Measurements from ENCODE around the gene ABCA12. TPM values are rescaled to one million over a fixed set of nuclear protein-coding genes. Genes with fewer than 3 reads are reported as not detected.

ABCA12 gene
- total RNA-seq, 1 experiment from 2014 or later: not detected

- DNase-seq (ENCODE audit: extremely low read depth, low read depth): no peak
These were observed 82.5 kb downstream of the ABCA12 start for GRCh38 chr2:215055891-215056290.

DNA sequence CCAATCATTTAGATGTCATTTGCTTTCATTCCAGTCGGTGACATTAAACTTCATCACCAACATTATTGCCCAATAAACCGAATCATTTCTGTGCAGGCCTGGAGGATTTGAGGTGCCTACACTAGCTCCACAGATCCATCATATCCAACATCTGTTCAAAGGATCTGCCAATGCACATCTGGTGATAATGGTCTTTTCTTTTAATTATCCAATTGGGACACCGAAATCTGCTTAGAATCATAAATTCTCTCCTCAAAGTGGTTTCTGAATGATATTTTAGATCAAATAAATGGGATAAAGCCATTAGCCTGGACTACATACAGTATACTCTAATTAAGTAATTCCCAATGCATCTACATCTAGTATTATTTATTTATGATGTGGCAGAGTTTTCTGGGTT, 85.6 kb downstream of the ABCA12 start:
- DNase-seq (ENCODE audit: extremely low read depth, low read depth): no peak

- DNase-seq (ENCODE audit: extremely low read depth, low read depth): no peak
These were observed 86.0 kb downstream of the ABCA12 start for GRCh38 chr2:215052404-215052803.

GRCh38 chr2:215049341-215049740, 89.1 kb downstream of the ABCA12 start:
- no peak for DNase-seq (ENCODE audit: extremely low read depth, low read depth)

- DNase-seq (ENCODE audit: extremely low read depth, low read depth): no peak
These were observed 100.0 kb downstream of the ABCA12 start for GRCh38 chr2:215038421-215038820.

GRCh38 chr2:215036314-215036713, 102.1 kb downstream of the ABCA12 start:
- DNase-seq (ENCODE audit: extremely low read depth, low read depth): no peak

GRCh38 chr2:215034154-215034553, 104.3 kb downstream of the ABCA12 start:
- DNase-seq (ENCODE audit: extremely low read depth, low read depth): no peak

GRCh38 chr2:215032153-215032552, 106.3 kb downstream of the ABCA12 start:
- no peak for DNase-seq (ENCODE audit: extremely low read depth, low read depth)

GRCh38 chr2:215031321-215031720, 107.1 kb downstream of the ABCA12 start:
- no peak for DNase-seq (ENCODE audit: extremely low read depth, low read depth)

DNA sequence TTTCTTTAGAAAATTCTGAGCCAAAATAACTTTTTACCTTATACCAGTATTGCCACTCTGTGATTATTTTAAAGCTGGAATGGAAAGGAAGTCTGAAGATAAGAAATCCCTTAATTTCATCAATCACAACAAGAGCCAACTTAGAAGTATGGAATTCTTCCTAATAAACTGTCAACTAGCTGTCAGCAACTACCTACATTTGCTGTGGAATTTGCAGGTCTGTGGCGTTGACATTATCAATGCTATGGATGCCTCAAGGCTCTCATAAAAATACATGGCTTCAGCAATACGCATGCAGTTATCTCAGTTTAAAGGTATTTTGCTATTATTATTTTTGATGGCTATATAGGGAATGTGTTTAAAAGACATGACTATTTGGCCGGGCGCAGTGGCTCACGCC, 108.5 kb downstream of the ABCA12 start:
- no peak for DNase-seq (ENCODE audit: extremely low read depth, low read depth)

- DNase-seq (ENCODE audit: extremely low read depth, low read depth): no peak
These were observed 110.2 kb downstream of the ABCA12 start for GRCh38 chr2:215028231-215028630.

DNA sequence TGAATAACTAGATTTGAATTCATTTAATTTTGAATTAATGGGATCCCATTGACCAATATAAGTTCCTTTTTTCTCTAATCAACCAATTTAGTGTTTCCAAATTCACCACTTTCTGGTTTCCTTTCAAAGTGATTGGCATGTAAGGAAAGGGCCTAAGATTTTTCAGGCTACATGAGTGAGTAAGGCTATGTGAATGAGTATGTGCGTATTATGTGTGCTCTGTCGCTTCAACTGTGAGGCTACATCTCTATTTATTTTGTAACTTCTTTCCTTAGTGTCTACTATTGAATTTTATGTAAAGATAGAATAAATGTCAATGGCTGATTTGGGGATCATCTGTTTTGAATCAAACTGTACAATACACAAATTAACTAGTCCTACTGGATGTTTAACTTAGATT, 110.6 kb downstream of the ABCA12 start:
- DNase-seq (ENCODE audit: extremely low read depth, low read depth): no peak

DNA sequence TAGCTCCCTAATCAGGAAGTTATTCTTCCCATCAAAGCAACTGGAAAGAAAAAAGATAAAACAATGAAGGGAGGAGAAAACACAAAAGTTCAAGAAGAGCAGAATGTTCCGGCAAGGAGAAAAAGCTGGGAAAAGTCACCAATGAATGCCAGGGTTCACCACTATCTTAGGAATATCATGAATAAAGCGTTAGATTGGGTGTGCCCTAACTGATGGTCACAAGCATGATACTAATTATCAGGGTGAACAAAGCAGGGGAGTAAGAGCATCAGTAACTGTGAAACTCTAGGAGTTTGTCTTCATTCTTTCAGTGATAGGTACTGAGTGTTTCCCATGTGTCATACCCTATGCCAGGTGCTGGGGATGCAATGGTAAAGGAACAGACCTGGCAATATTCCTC, 115.5 kb downstream of the ABCA12 start:
- no peak for DNase-seq (ENCODE audit: extremely low read depth, low read depth)

DNA sequence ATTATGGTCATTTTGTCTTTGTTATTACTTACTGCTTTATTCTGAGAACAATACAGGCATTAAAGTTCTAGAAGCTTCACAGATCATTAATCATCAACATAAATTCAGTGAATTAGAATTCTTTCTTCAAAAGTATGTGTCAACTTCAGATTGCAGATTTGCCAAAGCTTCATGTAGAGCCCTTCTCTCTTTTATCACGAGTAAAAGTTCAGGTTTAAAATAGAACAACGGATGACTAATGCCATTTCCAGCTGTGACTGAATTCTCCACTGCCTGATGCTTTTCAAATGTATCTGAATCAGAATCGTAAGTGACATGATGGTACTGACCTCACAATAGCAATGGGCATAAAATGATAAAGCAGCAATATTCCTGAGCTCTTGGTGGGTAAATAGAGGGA, 116.0 kb downstream of the ABCA12 start:
- no peak for DNase-seq (ENCODE audit: extremely low read depth, low read depth)

GRCh38 chr2:215020283-215020682, 118.1 kb downstream of the ABCA12 start:
- no peak for DNase-seq (ENCODE audit: extremely low read depth, low read depth)

- DNase-seq (ENCODE audit: extremely low read depth, low read depth): no peak
These were observed 118.8 kb downstream of the ABCA12 start for GRCh38 chr2:215019521-215020145.

DNA sequence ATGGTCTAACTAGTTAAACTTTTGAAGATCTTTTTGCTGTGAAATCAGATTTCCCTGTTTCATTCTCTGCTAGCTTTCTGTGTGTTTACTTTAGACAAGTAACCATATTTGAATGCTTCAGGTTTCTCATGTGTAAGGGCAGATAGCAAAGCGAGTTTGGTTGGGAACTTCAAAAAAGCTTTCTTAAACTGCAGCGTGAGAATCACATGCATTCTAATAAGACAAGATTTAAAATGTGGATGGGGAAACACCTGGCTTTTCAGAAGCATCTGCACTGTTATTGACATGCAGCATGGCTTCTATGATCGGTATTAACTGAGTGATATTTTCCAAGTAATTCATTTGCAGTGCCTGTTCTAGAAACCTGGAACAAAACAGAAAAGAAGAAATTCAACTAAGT, 119.3 kb downstream of the ABCA12 start:
- DNase-seq (ENCODE audit: extremely low read depth, low read depth): no peak

DNA sequence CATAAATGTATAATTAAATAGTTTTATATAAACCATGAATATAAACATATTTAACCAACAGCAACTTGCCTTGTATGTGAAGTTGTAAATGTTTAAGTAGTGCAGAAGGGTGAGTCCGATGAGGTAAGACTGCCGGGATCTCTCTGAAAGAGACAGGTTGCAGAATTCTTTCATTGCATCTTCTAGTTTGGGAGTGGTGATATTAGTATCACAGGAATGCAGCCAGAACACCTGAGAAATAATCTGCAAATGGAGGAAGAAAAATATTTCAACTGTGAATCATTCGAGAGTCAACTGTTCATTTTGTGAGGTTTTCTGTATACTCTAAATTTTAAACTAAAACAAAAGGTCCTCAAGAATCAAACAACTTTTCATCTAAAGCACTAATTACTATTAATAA, 123.0 kb downstream of the ABCA12 start:
- DNase-seq (ENCODE audit: extremely low read depth, low read depth): no peak

- DNase-seq (ENCODE audit: extremely low read depth, low read depth): no peak
These were observed 128.0 kb downstream of the ABCA12 start for GRCh38 chr2:215010390-215010789.

- DNase-seq (ENCODE audit: extremely low read depth, low read depth): no peak
These were observed 135.4 kb downstream of the ABCA12 start for GRCh38 chr2:215003001-215003400.

- peak; percentile 43 for DNase-seq (ENCODE audit: extremely low read depth, low read depth)
These were observed 135.9 kb downstream of the ABCA12 start for GRCh38 chr2:215002500-215002899.

DNA sequence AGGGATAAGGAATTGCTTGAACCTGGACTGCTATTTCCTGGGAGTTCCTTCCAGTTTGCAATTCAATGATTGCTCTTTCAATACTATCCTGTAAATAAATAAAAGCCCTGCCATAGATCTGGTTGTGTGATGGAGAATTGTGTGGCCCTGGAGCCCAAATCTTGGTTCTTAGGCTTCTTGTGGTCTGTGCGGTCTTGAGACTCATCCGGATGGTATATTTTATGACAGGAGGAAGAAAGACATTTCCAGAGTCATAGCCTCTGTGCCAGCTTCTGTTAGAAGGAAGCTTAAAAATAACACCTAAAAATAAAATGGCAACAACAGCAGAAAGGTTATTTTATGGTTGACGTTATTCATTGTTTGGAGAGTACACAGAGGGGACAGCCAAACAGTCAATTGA, 137.7 kb downstream of the ABCA12 start:
- DNase-seq (ENCODE audit: extremely low read depth, low read depth): no peak
